Stimulated activated CD4-positive, alpha-beta T cell treated with anti-CD3 and anti-CD28 coated beads, Interleukin-1b, Interleukin-23, amount 100 ng/mL, for 48 hours (primary cell): ENCODE data around the gene AURKAIP1.

Experiments
- DNase-seq: peaks from one replicate; pipeline ENCODE4 v3.0.0-alpha.2; 2020

Gene AURKAIP1

GRCh38 chr1:1359664-1360468, 15.1 kb downstream of the AURKAIP1 start:
- DNase-seq = no peak

GRCh38 chr1:1359308-1359663, 15.7 kb downstream of the AURKAIP1 start:
- DNase-seq = no peak

GRCh38 chr1:1358433-1359271, 16.4 kb downstream of the AURKAIP1 start, which contains the start of gene MXRA8:
TSS of gene MXRA8 (minus strand) at chr1:1358555. CDS start at chr1:1358504, 51 bp downstream.
- no peak for DNase-seq

GRCh38 chr1:1357871-1358432, 17.1 kb downstream of the AURKAIP1 start:
- DNase-seq = no peak

- DNase-seq = no peak
Measured at GRCh38 chr1:1356796-1357401, 18.1 kb downstream of the AURKAIP1 start.

- no peak for DNase-seq
Measured at GRCh38 chr1:1356166-1356795, 18.7 kb downstream of the AURKAIP1 start.

- no peak for DNase-seq
Measured at GRCh38 chr1:1355416-1355815, 19.6 kb downstream of the AURKAIP1 start.

GRCh38 chr1:1354271-1355247, 20.4 kb downstream of the AURKAIP1 start:
- DNase-seq = no peak

- DNase-seq = no peak
Measured at GRCh38 chr1:1353389-1354151, 21.4 kb downstream of the AURKAIP1 start.

- DNase-seq = no peak
Measured at GRCh38 chr1:1352786-1353388, 22.1 kb downstream of the AURKAIP1 start.

GRCh38 chr1:1351511-1352427, 23.2 kb downstream of the AURKAIP1 start:
- DNase-seq = no peak

- peak; percentile 56 for DNase-seq
Measured at GRCh38 chr1:1349256-1350012, 25.6 kb downstream of the AURKAIP1 start, which contains the start of gene DVL1. TSS of gene DVL1 (minus strand) at chr1:1349418. CDS start at chr1:1349065, 353 bp downstream.

- no peak for DNase-seq
Measured at GRCh38 chr1:1348420-1349255, 26.4 kb downstream of the AURKAIP1 start.

- no peak for DNase-seq
Measured at GRCh38 chr1:1347663-1348419, 27.2 kb downstream of the AURKAIP1 start.

- DNase-seq = no peak
Measured at GRCh38 chr1:1347026-1347595, 27.9 kb downstream of the AURKAIP1 start.

- no peak for DNase-seq
Measured at GRCh38 chr1:1346501-1346890, 28.5 kb downstream of the AURKAIP1 start.
